Left ventricle myocardium superior (tissue), 1 donor: ENCODE data around the gene LCMT1. TPM values are rescaled to one million over a fixed set of nuclear protein-coding genes. Genes with fewer than 3 reads are reported as not detected.
"Not testable (repeated sequence)": the region's sequence is repeated elsewhere in the genome, so short reads cannot be mapped to it uniquely, and the experiment has no call there.

Experiments used
- ATAC-seq: fragments of 200-7000 bp; cut with Tn5 transposase; one replicate; pipeline ENCODE4 v1.9.1; 2020; ENCODE audit warnings: mild to moderate bottlenecking, moderate library complexity
- DNase-seq: peaks from one replicate; pipeline ENCODE4 v3.0.0-alpha.2; 2020
- intact Hi-C: fragments of 100-400 bp; cut with micrococcal nuclease; formaldehyde crosslinking; loops from one replicate; pipeline ENCODE4 v1.11.0; 2022
- total RNA-seq: library from RNA; stranded (reverse); fragmentation: NEBNext Ultra II Directional; extraction: Animal tissue kit (Norgen Biotek cat#: 25700); gene quantifications from one replicate; pipeline ENCODE4 v1.2.1, GENCODE V29; 2021
- donor health status: DM: no; HTN: yes; CAD: no; lungs with severe emphysema.

Gene LCMT1
- total RNA-seq, 1 donor from 2014 or later, result 41.7 TPM

- DNase-seq (no peak), ATAC-seq (no peak)
- intact Hi-C loops, result no loop called here
Measured at GRCh38 chr16:25092441-25092840, 19.1 kb upstream of the LCMT1 start.

- intact Hi-C loops, result no loop called here
- ATAC-seq (no peak), DNase-seq (no peak)
Measured at GRCh38 chr16:25093208-25094061, 18.1 kb upstream of the LCMT1 start.

GRCh38 chr16:25094596-25094995, 16.9 kb upstream of the LCMT1 start:
- DNase-seq (no peak), ATAC-seq (no peak)
- intact Hi-C loops, result no loop called here

GRCh38 chr16:25095636-25096035, 15.9 kb upstream of the LCMT1 start:
- intact Hi-C loops, result no loop called here
- ATAC-seq, result no peak
- no peak for DNase-seq

DNA sequence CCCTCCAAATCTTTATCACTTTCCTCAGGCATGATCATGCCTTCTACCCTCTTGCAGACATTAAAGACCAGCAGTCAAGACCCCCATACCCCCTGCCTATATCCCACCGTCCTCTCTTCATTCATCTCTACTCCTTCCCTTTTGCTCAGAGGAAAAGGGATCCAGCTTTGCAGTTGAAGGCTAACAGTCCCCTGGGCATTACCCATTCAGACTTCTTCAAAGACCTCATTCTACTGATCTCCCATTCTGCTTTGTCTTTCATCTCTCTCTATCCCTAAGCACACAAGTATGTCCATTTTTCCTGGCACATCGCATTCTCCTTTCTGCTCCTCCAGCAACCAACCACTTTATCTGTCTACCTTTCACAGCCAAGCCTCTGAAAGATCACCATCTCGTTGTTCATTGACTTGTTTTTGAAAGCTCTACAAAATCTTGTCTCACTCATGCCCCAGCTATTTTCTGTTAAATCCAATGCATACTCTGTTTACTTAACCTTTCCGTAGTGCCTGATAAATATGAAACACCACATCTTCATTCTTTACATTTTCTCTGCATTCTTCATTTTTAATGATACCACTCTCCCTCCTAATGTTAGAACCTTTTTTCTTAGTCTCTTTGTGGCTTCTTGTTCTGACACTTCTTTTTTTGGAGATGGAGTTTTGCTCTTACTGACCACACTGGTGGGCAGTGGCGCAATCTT, 14.1 kb upstream of the LCMT1 start:
- intact Hi-C loops, result no loop called here
- ATAC-seq (no peak), DNase-seq (no peak)

GRCh38 chr16:25100511-25100910, 11.0 kb upstream of the LCMT1 start:
- intact Hi-C loops, result no loop called here
- no peak for DNase-seq

GRCh38 chr16:25106567-25107465, 4.7 kb upstream of the LCMT1 start:
- intact Hi-C loops, result no loop called here
- DNase-seq, result peak; percentile 98
- peak; percentile 88 for ATAC-seq

More at GRCh38 chr16:25100511-25100910, 11.0 kb upstream of the LCMT1 start:
- ATAC-seq, result no peak

GRCh38 chr16:25107466-25107792, 4.1 kb upstream of the LCMT1 start:
- ATAC-seq (no peak), DNase-seq (no peak)
- intact Hi-C loops, result no loop called here

DNA sequence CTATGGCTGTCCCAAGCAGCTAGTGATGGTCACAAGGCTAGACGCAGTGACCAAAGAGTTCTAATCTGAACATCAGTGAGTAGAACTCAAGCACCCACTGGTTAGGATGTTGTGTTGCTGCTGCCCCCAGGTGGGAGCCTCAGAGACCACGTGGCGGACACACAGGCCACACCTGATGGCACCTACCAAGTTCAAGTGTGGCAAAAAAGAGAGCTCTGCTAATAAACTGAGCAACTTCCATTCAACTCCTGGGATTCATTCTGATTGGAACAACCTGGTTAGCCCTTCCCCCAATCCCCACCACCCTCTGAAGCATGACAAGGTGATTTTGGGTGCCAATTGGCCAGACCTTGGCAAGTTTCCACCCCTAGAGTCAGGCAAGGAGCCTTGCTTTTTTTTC, 3.5 kb upstream of the LCMT1 start:
- intact Hi-C loops, result no loop called here
- DNase-seq, result no peak
- no peak for ATAC-seq

DNA sequence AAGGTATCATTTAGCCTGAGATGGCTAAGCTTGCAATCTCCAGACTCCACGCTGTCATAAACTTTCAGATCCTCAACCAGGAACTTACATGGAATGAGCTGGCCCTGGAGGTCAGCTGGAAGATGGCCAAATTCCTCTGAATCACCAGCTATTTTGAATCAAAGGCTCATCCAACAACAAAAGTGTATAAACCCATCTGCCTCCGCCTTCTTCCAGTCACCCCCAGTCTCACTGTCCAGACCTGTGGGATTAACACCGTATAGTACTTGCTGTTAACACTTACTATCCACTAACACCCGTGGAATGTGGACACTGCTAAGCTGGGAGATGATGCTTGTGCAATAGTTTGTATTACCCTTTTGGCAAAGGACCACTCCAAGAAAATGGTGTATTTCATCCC, 1.9 kb upstream of the LCMT1 start:
- intact Hi-C loops, result loop anchor here (10.0 kb wide), 1 partner anchor 45 kb away; no protein-coding TSS in a partner anchor
- ATAC-seq, result no peak
- DNase-seq, result no peak

DNA sequence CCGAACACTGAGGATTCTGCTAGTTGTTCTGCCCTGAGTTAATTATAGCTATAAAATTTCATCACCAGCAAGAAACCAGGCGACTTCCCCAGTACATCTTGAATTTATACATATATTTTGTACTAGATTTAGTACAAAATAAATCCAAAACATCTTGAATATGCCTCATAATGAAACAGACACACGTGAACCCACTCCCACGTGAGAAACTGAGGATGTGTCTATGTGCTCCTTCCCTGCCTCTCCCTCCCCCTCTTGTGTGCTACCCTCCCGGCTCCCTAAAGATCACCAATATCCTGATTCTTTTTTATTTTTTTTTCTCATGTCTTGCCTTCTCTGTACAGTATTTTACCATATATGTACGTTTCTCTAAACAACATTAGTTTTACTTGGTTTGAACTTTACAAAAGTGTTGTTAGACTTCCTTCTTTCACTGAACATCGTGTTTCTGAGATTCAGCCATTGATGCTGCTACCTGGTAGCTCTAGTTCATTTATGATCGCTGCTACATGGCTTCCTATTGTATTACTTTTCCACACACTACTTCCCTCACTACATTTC, 1.1 kb upstream of the LCMT1 start:
- no peak for DNase-seq
- intact Hi-C loops, result loop anchor here (10.0 kb wide), 1 partner anchor 46 kb away; no protein-coding TSS in a partner anchor
- no peak for ATAC-seq

- no peak for DNase-seq
- intact Hi-C loops, result loop anchor here (10.0 kb wide), 1 partner anchor 49 kb away; no protein-coding TSS in a partner anchor
- ATAC-seq, result no peak
Measured at GRCh38 chr16:25114121-25114520, 2.6 kb downstream of the LCMT1 start.

DNA sequence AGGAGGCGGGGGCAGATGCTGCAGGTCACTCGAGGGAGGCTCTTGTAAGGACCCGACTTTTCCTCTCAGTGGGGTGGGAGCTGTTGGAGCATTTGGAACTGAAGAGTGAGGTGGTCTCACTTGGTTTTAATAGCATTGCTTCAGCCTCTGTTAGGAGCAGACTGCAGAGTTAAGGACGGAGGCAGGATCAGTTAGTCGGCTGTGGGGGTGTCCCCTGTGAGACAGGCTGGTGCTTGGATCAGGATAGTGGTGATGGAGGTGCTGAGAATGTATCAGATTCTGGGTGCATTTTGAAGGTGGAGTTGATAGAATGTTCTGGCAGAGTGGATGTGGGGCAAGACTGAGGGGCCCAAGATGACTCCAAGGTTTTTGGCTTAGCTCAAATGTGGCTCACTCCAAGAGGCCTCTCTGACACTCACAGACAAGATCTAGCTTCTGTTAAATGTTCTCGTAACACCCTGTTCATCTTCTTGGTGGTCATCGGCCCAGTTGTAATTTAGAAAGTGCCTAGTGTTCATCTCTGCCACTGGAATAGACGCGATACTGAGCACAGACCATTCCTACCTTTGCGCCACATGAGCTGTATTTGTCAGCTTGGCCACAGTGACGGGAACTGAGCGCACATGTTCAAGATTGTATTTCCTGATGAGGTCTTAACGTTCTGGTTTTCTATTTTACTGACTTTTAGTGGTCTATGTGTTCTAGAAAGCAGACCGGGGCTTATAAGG, 7.5 kb downstream of the LCMT1 start:
- no peak for ATAC-seq
- no peak for DNase-seq
- intact Hi-C loops, result loop anchor here (10.0 kb wide), 1 partner anchor 54 kb away; no protein-coding TSS in a partner anchor

- DNase-seq (no peak), ATAC-seq (no peak)
- intact Hi-C loops, result no loop called here
Measured at GRCh38 chr16:25121824-25122600, 10.5 kb downstream of the LCMT1 start.

DNA sequence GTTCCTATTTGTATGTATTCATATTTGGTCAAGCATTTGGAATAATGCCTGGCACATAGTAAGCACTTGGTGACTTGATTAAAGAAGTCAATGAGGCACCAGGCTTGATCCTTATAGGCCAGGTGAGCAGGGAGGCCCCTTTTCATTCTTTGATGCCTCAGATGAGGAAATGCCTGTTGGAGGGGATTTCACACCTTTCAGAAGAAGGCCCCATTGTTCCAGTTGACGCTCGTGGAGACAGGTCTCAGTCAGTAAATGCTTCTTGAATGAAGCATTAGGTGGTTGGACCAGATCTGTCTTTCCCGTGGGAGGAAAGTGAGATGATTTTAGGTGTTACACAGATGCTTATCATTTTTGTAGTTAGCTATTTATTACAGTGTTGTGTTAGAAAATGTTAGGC, 13.0 kb downstream of the LCMT1 start:
- DNase-seq (no peak), ATAC-seq (no peak)
- intact Hi-C loops, result no loop called here

DNA sequence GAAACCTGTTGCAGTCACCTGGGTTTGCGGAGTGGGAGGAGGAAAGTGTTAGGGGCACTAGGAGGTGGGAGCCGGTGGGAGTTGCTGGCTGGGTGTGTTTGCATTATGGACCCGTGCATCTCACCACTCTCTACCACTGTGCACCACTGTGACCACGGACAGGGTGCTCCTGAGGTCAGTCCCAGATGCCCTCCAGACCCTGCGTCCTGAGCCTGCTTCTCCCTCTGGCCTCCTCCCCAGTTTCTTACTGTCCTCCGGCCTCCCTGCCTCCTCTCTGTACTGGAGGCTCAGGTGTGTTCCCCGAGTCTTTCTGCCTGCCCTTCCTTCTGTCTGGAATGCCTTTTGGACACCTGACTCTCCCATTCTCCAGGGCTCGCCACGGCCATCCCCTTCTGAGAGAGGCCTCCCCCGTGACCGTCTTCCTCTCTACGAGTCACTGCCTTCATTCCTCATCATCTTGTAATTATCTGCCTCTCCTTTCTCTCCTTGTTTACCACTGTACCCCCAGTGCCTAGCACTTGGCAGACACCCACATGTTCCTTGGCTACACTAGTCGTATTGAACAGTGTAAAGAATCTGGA, 14.6 kb downstream of the LCMT1 start:
- DNase-seq, intact Hi-C loops: not testable (repeated sequence)
- peak; percentile 48 for ATAC-seq

DNA sequence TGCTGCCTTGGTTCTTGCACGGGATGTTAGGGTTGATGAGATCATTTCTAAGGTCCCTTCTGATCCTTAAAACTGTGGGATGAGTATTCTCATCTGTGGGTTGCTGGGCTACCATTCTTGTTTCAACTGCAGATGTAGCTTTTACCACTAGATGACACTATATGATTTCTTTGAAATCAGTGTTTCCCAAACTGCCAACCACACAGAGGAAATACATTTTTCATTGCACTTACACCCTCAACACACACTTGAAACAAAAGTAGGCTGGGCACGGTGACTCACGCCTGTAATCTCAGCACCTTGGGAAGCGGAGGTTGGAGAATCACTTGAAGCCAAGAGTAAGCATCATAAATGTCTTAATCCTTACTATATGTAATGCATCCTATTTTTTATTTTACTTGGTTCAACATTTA, 15.3 kb downstream of the LCMT1 start:
- intact Hi-C loops, result no loop called here
- ATAC-seq, result peak; percentile 15
- DNase-seq, result no peak
